Measurements from ENCODE around the gene ZBP1.
A peak's percentile ranks its signal among the peaks of the same experiment; 100 is the strongest.

ZBP1 gene

DNA sequence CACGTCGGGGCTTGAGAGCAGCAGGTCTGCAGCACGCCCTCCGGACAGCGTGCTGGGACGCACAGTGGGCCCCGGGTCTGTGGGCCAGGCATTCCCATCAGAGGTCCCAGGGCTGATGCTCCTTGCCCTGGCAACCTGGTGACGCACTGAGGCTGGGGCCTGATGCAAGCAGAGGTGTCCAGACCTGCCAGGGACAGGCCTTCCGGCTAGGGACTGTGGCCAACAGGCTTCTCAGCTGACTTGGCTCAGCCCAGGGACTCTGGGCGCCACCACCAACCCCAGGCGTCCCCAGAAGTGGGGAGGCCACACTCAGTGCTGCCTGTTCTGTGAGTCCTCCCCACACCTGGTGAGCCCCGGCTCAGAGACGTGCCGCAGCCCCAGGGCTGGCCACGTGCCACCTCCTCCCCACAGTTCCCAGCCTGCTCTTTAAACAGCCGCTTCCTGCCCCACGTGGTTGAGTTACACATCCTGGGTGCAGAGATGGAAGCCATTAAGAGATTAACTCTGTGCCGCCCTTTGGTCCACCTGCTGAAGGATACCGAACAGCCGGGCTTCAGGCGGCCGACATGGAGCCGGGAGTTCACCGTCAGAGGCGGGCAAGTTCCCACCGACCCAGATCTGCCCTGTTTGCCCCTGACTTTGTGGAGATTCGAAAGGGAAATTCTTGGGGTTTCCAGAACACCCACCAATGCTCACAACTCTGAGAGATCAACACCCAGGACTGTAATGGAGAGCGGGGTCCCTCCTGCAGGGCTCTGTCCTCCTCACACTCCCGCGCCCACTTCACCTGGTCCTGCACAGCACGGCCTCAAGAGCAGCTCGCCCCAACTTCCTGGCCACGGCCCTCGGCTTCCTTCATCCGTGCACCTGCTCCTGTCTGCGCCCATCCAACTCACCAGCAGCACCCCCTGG lies 37.6 kb upstream of the ZBP1 start:
- DNase-seq: no peak
- Histone ChIP-seq H3K36me3 (ENCODE audit: control insufficient read depth in 4 of 4, insufficient read depth in 4 of 4, low read length in 3 of 4) (peaks cover 0 to 3% (median 0%) of the 10 kb centered on the region in 4 experiments), H3K27me3 (replicated peaks in 2 of 5; ENCODE audit: control insufficient read depth in 4 of 5, insufficient read depth in 5 of 5, low read length in 4 of 5) (no peaks in the 10 kb centered on the region), H3K27ac (ENCODE audit: insufficient read depth in 1 of 2, low read depth in 1 of 2, low read length in 2 of 2, poor library complexity in 1 of 2, severe bottlenecking in 2 of 2) (no peak overlapping the region), H3K4me1 (ENCODE audit: control extremely low read depth in 1 of 4, control insufficient read depth in 4 of 4, insufficient read depth in 4 of 4, low read length in 3 of 4) (no peaks in the 10 kb centered on the region), H3K9me3 (ENCODE audit: control extremely low read depth in 1 of 5, control insufficient read depth in 4 of 5, insufficient read depth in 2 of 5, low read depth in 1 of 5, low read length in 4 of 5) (no peaks in the 10 kb centered on the region), H3K4me3 (ENCODE audit: control insufficient read depth in 1 of 7, extremely low read depth in 1 of 7, insufficient read depth in 4 of 7, low read depth in 2 of 7, low read length in 6 of 7) (no peak overlapping the region)
- CTCF ChIA-PET: interaction anchor here (1.1 to 1.5 kb wide), 2 partner anchors 10 to 38 kb away, joined by 3 read pairs; partner anchors contain the start of gene ZBP1
- POLR2A ChIA-PET: no interaction called here
- WGBS (ENCODE audit: insufficient coverage): 88% methylated on average over 30 of the region's 36 CpGs

DNA sequence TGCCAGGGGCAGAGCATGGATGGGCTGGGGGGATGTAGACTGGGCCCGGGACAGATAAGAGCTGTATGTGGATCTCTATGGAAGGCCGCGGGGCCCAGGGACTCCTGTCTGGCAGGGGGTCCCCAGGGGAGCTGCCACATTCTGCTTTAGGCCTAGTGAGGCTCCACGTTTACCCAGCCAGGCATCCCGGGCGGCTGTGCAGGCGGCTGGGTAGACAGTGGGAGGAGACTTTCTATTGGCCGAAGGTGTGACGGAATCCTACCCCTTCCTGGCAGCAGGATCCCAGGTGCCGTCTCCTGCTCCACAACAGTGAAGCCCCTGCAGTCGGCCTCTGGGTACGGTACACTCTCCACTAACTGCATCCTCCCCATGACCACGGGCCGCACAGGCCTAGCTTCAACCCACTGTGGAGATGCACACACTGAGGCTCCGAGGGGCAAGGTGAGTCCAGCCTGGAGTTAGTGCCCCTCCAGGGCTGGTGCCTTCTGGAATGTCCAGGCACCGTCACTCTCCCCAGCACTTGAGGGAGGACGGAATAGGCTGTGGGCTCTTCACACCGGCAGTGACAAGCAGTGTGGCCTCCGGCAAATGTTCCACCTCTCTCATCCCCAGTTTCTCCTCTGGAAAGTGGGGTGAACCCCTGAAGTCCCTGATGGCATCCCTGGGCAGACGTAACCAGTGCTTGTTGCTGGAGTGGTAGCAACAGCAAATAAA lies 36.8 kb upstream of the ZBP1 start:
- H3K27me3 ChIP-seq (replicated peaks in 2 of 5; ENCODE audit: control insufficient read depth in 4 of 5, insufficient read depth in 5 of 5, low read length in 4 of 5): no peaks in the 10 kb centered on the region
- H3K4me3 ChIP-seq (ENCODE audit: control insufficient read depth in 1 of 7, extremely low read depth in 1 of 7, insufficient read depth in 4 of 7, low read depth in 2 of 7, low read length in 6 of 7): no peak overlapping the region
- H3K36me3 ChIP-seq (ENCODE audit: control insufficient read depth in 4 of 4, insufficient read depth in 4 of 4, low read length in 3 of 4): peaks cover 0 to 5% (median 2%) of the 10 kb centered on the region in 4 experiments
- no peaks in the 10 kb centered on the region for H3K9me3 ChIP-seq (ENCODE audit: control extremely low read depth in 1 of 5, control insufficient read depth in 4 of 5, insufficient read depth in 2 of 5, low read depth in 1 of 5, low read length in 4 of 5)
- WGBS (ENCODE audit: insufficient coverage): 97% methylated on average over 14 of the region's 20 CpGs
- no peak overlapping the region for H3K27ac ChIP-seq (ENCODE audit: insufficient read depth in 1 of 2, low read depth in 1 of 2, low read length in 2 of 2, poor library complexity in 1 of 2, severe bottlenecking in 2 of 2)
- H3K4me1 ChIP-seq (ENCODE audit: control extremely low read depth in 1 of 4, control insufficient read depth in 4 of 4, insufficient read depth in 4 of 4, low read length in 3 of 4): no peaks in the 10 kb centered on the region
- no peak for DNase-seq
- POLR2A ChIA-PET: no interaction called here
- CTCF ChIA-PET: interaction anchor here (1.0 to 3.7 kb wide), 5 partner anchors 9 to 430 kb away, joined by 3 to 20 read pairs (median 3); partner anchors contain the start of gene ZBP1

DNA sequence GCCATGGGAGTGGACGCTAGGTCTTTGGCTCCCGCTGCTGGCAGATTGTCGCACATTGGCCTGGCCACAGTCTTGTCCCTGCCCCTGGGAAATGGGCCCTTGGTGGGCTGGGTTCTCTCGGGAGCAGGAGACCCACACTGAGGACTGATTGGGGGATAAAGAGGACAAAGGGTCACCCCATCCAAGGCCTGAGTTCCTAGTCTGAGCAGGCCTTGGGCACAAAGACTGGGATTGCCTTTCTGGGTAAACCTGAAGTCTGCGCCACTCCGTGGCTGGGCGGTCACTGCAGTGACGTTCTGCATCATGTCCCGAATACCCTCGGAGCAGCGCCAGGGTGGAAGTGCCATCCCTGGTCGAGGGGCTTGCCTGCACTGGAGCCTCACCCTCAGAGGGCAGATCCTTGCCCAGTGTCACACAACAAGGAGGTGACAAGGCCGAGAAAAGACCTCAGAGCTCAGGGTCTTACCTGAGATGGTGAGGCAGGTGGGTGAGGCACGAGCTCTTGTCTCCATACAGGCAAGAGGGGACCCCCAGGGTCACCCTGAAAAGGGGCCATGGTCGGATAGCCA lies 36.1 kb upstream of the ZBP1 start:
- POLR2A ChIA-PET: no interaction called here
- H3K4me3 ChIP-seq (ENCODE audit: control insufficient read depth in 1 of 7, extremely low read depth in 1 of 7, insufficient read depth in 4 of 7, low read depth in 2 of 7, low read length in 6 of 7): no peak overlapping the region
- CTCF ChIA-PET: interaction anchor here (1.0 to 3.7 kb wide), 7 partner anchors 8 to 554 kb away, joined by 3 to 20 read pairs (median 3); partner anchors contain the start of gene ZBP1
- no peaks in the 10 kb centered on the region for H3K9me3 ChIP-seq (ENCODE audit: control extremely low read depth in 1 of 5, control insufficient read depth in 4 of 5, insufficient read depth in 2 of 5, low read depth in 1 of 5, low read length in 4 of 5)
- no peak overlapping the region for H3K27ac ChIP-seq (ENCODE audit: insufficient read depth in 1 of 2, low read depth in 1 of 2, low read length in 2 of 2, poor library complexity in 1 of 2, severe bottlenecking in 2 of 2)
- H3K36me3 ChIP-seq (ENCODE audit: control insufficient read depth in 4 of 4, insufficient read depth in 4 of 4, low read length in 3 of 4): peaks cover 0 to 5% (median 2%) of the 10 kb centered on the region in 4 experiments
- H3K27me3 ChIP-seq (replicated peaks in 2 of 5; ENCODE audit: control insufficient read depth in 4 of 5, insufficient read depth in 5 of 5, low read length in 4 of 5): no peaks in the 10 kb centered on the region
- WGBS (ENCODE audit: insufficient coverage): 98% methylated on average over 14 of the region's 15 CpGs
- DNase-seq: no peak
- H3K4me1 ChIP-seq (ENCODE audit: control extremely low read depth in 1 of 4, control insufficient read depth in 4 of 4, insufficient read depth in 4 of 4, low read length in 3 of 4): no peaks in the 10 kb centered on the region

DNA sequence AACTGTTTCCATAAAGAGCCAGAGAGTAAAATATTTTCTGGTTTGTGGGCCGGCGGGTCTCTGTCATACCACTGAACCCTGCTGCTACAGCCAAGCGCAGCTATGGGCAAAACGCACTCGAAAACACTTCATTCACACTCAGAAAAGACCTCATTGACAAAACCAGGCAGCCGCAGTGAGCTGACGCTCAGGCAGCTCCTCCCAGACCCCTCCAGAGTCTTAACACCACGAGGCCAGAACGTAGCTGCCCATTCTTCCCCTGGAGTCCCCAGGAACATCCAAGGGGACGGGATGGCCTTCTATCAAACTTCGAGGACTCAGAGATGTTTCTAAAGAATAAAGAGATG lies 35.6 kb upstream of the ZBP1 start:
- Histone ChIP-seq H3K4me1 (ENCODE audit: control extremely low read depth in 1 of 4, control insufficient read depth in 4 of 4, insufficient read depth in 4 of 4, low read length in 3 of 4) (no peaks in the 10 kb centered on the region), H3K4me3 (ENCODE audit: control insufficient read depth in 1 of 7, extremely low read depth in 1 of 7, insufficient read depth in 4 of 7, low read depth in 2 of 7, low read length in 6 of 7) (no peak overlapping the region), H3K36me3 (ENCODE audit: control insufficient read depth in 4 of 4, insufficient read depth in 4 of 4, low read length in 3 of 4) (peaks cover 0 to 5% (median 2%) of the 10 kb centered on the region in 4 experiments), H3K9me3 (ENCODE audit: control extremely low read depth in 1 of 5, control insufficient read depth in 4 of 5, insufficient read depth in 2 of 5, low read depth in 1 of 5, low read length in 4 of 5) (no peaks in the 10 kb centered on the region), H3K27ac (ENCODE audit: insufficient read depth in 1 of 2, low read depth in 1 of 2, low read length in 2 of 2, poor library complexity in 1 of 2, severe bottlenecking in 2 of 2) (no peak overlapping the region), H3K27me3 (replicated peaks in 2 of 5; ENCODE audit: control insufficient read depth in 4 of 5, insufficient read depth in 5 of 5, low read length in 4 of 5) (no peaks in the 10 kb centered on the region)
- ChIA-PET CTCF (interaction anchor here (0.8 to 3.7 kb wide), 8 partner anchors 10 to 555 kb away, joined by 3 to 20 read pairs (median 4); no protein-coding TSS in a partner anchor), POLR2A (no interaction called here)
- WGBS (ENCODE audit: insufficient coverage): over 99% methylated on average over 11 of the region's 11 CpGs
- no peak for DNase-seq

DNA sequence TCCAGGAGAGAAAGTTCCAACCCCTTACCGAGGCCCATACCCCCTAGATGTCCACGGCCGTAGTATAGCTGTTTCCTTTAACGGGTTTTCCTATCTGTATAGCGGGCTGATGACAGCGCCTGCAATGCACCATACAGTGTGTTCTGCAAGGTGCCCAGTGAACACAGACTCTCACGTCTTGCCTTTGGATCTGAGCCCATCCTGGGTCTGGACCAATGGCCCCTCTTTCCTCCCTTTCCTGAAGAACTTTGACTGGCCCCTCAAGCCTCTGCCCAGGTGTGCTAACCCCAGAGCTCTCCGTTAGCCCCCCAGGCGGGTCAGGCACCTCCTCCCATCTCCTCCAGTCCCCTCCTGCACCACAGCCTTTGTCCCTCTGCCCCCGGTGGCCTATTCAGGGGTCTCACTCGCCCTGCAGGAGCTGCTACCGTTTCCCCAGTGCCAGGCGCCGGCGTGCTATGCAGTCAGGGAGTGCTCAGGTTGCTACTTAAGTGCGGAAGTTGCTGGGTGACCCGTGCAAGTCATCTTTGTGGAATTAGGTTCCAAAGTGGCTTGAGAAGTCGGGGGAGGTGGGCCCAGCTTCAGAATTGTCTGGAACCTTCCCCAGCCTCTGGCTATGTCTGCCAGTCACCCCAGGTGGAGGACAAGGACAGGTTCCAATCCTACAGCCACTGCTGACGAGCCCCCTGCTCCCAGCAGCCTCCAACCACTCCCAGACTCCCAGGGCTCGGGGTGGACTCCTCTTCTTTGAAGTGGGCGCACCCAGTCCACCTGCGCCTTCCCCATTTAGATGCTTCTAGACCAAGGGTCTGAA lies 35.0 kb upstream of the ZBP1 start:
- no peaks in the 10 kb centered on the region for H3K9me3 ChIP-seq (ENCODE audit: control extremely low read depth in 1 of 5, control insufficient read depth in 4 of 5, insufficient read depth in 2 of 5, low read depth in 1 of 5, low read length in 4 of 5)
- no peak overlapping the region for H3K4me3 ChIP-seq (ENCODE audit: control insufficient read depth in 1 of 7, extremely low read depth in 1 of 7, insufficient read depth in 4 of 7, low read depth in 2 of 7, low read length in 6 of 7)
- peaks cover 0 to 3% (median 0%) of the 10 kb centered on the region in 5 experiments for H3K27me3 ChIP-seq (replicated peaks in 2 of 5; ENCODE audit: control insufficient read depth in 4 of 5, insufficient read depth in 5 of 5, low read length in 4 of 5)
- H3K27ac ChIP-seq (ENCODE audit: insufficient read depth in 1 of 2, low read depth in 1 of 2, low read length in 2 of 2, poor library complexity in 1 of 2, severe bottlenecking in 2 of 2): no peak overlapping the region
- 94% methylated on average over 18 of the region's 22 CpGs for WGBS (ENCODE audit: insufficient coverage)
- H3K36me3 ChIP-seq (ENCODE audit: control insufficient read depth in 4 of 4, insufficient read depth in 4 of 4, low read length in 3 of 4): peaks cover 0 to 5% (median 2%) of the 10 kb centered on the region in 4 experiments
- POLR2A ChIA-PET: no interaction called here
- no peaks in the 10 kb centered on the region for H3K4me1 ChIP-seq (ENCODE audit: control extremely low read depth in 1 of 4, control insufficient read depth in 4 of 4, insufficient read depth in 4 of 4, low read length in 3 of 4)
- CTCF ChIA-PET: interaction anchor here (0.8 to 3.7 kb wide), 12 partner anchors 9 to 556 kb away, joined by 3 to 35 read pairs (median 4); partner anchors contain the start of gene ZBP1
- DNase-seq: no peak

DNA sequence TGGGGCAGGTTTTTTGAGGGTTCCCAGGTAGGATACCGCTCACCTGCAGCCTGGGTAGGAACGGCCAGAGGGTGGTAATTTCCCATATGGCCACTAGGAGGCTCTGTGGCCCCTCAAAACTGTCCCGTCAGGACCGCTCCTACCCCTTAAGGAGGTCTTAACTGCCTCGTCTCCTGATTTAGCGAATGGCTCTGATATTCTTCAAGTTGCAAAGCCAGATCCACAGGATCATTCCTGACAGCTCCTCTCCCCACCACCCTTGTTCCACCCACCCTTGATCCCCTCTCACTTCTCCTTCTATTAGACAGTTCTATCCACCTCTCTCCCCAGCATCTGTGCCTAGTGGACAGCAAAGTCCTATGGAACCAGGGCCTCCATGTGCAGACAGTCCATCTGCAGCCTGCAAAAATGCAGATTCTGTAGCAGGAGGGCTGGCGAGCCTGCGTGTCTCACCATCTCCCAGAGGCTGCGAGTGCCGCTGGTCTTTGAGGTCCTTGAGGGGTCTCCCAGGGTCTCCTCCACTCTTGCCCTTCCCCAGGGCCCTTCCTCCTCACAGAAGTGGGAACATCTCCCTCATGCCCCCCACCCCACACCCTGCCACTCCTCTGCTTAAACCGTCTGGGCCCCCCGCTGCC lies 34.3 kb upstream of the ZBP1 start:
- DNase-seq: peak; percentile 60 to 74 (median 69)
- Histone ChIP-seq H3K27me3 (replicated peaks in 2 of 5; ENCODE audit: control insufficient read depth in 4 of 5, insufficient read depth in 5 of 5, low read length in 4 of 5) (peaks cover 0 to 4% (median 0%) of the 10 kb centered on the region in 5 experiments), H3K4me3 (ENCODE audit: control insufficient read depth in 1 of 7, extremely low read depth in 1 of 7, insufficient read depth in 4 of 7, low read depth in 2 of 7, low read length in 6 of 7) (no peak overlapping the region), H3K9me3 (ENCODE audit: control extremely low read depth in 1 of 5, control insufficient read depth in 4 of 5, insufficient read depth in 2 of 5, low read depth in 1 of 5, low read length in 4 of 5) (no peaks in the 10 kb centered on the region), H3K4me1 (ENCODE audit: control extremely low read depth in 1 of 4, control insufficient read depth in 4 of 4, insufficient read depth in 4 of 4, low read length in 3 of 4) (no peaks in the 10 kb centered on the region), H3K27ac (ENCODE audit: insufficient read depth in 1 of 2, low read depth in 1 of 2, low read length in 2 of 2, poor library complexity in 1 of 2, severe bottlenecking in 2 of 2) (no peak overlapping the region), H3K36me3 (ENCODE audit: control insufficient read depth in 4 of 4, insufficient read depth in 4 of 4, low read length in 3 of 4) (peaks cover 0 to 5% (median 2%) of the 10 kb centered on the region in 4 experiments)
- WGBS (ENCODE audit: insufficient coverage): 48% methylated on average over 10 of the region's 12 CpGs
- ChIA-PET POLR2A (no interaction called here), CTCF (interaction anchor here (0.9 to 3.7 kb wide), 21 partner anchors 11 to 576 kb away, joined by 3 to 35 read pairs (median 5); partner anchors contain the start of gene ZBP1)

All from common myeloid progenitor, CD34-positive (primary cell).